HEK293 (cell line): Measurements from ENCODE around the gene OR2T4.

Experiments used
- CTCF ChIA-PET: fragments of 350-600 bp; formaldehyde crosslinking; extraction: SDS; loops from one replicate; lab custom pipeline; 2021; ENCODE audit warnings: antibody characterized with exemption; lab: Yijun Ruan, JAX
- POLR2A ChIA-PET: fragments of 300-600 bp; formaldehyde crosslinking; extraction: SDS; loops from one replicate; lab custom pipeline; 2020; ENCODE audit warnings: antibody characterized with exemption, inconsistent platforms; lab: Yijun Ruan, JAX
- H3K27ac ChIP-seq: fragments of 200-500 bp; sonication (Bioruptor generic); 2 replicates; pipeline ENCODE4 v1.5.1; 2014; ENCODE audit warnings: low read depth, low read length, control low read depth, inconsistent platforms; ENCODE audit errors: extremely low read depth
- H3K36me3 ChIP-seq, 2 experiments: fragments of 200-500 bp in 1 of 2; sonication (Bioruptor generic) in 1 of 2; 1 replicate in 1 of 2; 2 replicates in 1 of 2; pipeline ENCODE4 v1.5.1; 2014 to 2017; ENCODE audit warnings: inconsistent platforms in 2 of 2, low read length in 2 of 2; ENCODE audit not compliant: control insufficient read depth in 2 of 2, insufficient read depth in 1 of 2
- H3K4me1 ChIP-seq: fragments of 200-500 bp; sonication (Bioruptor generic); 2 replicates; pipeline ENCODE4 v1.5.1; 2014; ENCODE audit warnings: mild to moderate bottlenecking, low read length, inconsistent platforms; ENCODE audit not compliant: control insufficient read depth, insufficient read depth
- H3K4me3 ChIP-seq: 2 replicates; pipeline ENCODE4 v1.5.1; 2011; ENCODE audit warnings: low read depth, mild to moderate bottlenecking, control low read depth, low read length, moderate library complexity
- H3K9me3 ChIP-seq: fragments of 200-500 bp; sonication (Bioruptor generic); 2 replicates; pipeline ENCODE4 v1.5.1; 2014; ENCODE audit warnings: low read depth, low read length, inconsistent platforms; ENCODE audit not compliant: control insufficient read depth, insufficient read depth
- CTCF ChIP-seq: fragments of 450-650 bp; formaldehyde crosslinking; IDR thresholded peaks from 2 replicates; pipeline ENCODE4 v1.5.1; 2016; ENCODE audit warnings: missing biosample characterization, missing genetic modification characterization
- GLIS2 ChIP-seq: fragments of 450-650 bp; formaldehyde crosslinking; IDR thresholded peaks from 2 replicates; pipeline ENCODE4 v1.5.1; 2016; ENCODE audit warnings: missing biosample characterization, missing genetic modification characterization
- HOXA7 ChIP-seq: sonication (generic); formaldehyde crosslinking; IDR thresholded peaks from 2 replicates; pipeline ENCODE4 v1.8.1; 2022; ENCODE audit warnings: missing genetic modification reagents, borderline replicate concordance
- KLF8 ChIP-seq: fragments of 450-650 bp; formaldehyde crosslinking; IDR thresholded peaks from 2 replicates; pipeline ENCODE4 v1.5.1; 2016; ENCODE audit warnings: missing biosample characterization, missing genetic modification characterization
- MZF1 ChIP-seq: fragments of 450-650 bp; formaldehyde crosslinking; IDR thresholded peaks from 2 replicates; pipeline ENCODE4 v1.5.1; 2017; ENCODE audit warnings: missing biosample characterization, missing genetic modification characterization, borderline replicate concordance
- OSR2 ChIP-seq: fragments of 450-650 bp; formaldehyde crosslinking; IDR thresholded peaks from 2 replicates; pipeline ENCODE4 v1.5.1; 2016; ENCODE audit warnings: missing biosample characterization, missing genetic modification characterization
- SP2 ChIP-seq: fragments of 450-650 bp; formaldehyde crosslinking; IDR thresholded peaks from 2 replicates; pipeline ENCODE4 v1.5.1; 2016; ENCODE audit warnings: missing biosample characterization, missing genetic modification characterization
- SP3 ChIP-seq: fragments of 450-650 bp; formaldehyde crosslinking; IDR thresholded peaks from 2 replicates; pipeline ENCODE4 v1.5.1; 2016; ENCODE audit warnings: missing biosample characterization, missing genetic modification characterization
- ZBTB17 ChIP-seq: fragments of 450-650 bp; formaldehyde crosslinking; IDR thresholded peaks from 2 replicates; pipeline ENCODE4 v1.5.1; 2016; ENCODE audit warnings: missing biosample characterization, missing genetic modification characterization
- ZNF184 ChIP-seq: fragments of 450-650 bp; IDR thresholded peaks from 2 replicates; pipeline ENCODE4 v1.5.1; 2018; ENCODE audit warnings: missing biosample characterization, mild to moderate bottlenecking, missing genetic modification characterization
- ZNF19 ChIP-seq: fragments of 450-650 bp; formaldehyde crosslinking; IDR thresholded peaks from 2 replicates; pipeline ENCODE4; 2016; ENCODE audit warnings: missing biosample characterization, missing genetic modification characterization, low read depth
- ZNF24 ChIP-seq: fragments of 450-650 bp; formaldehyde crosslinking; IDR thresholded peaks from 2 replicates; pipeline ENCODE4 v1.5.1; 2016; ENCODE audit warnings: missing biosample characterization, missing genetic modification characterization
- ZNF280C ChIP-seq: fragments of 450-650 bp; formaldehyde crosslinking; IDR thresholded peaks from 2 replicates; pipeline ENCODE4 v1.5.1; 2016; ENCODE audit warnings: missing biosample characterization, missing genetic modification characterization
- ZNF302 ChIP-seq: fragments of 450-650 bp; formaldehyde crosslinking; IDR thresholded peaks from 2 replicates; pipeline ENCODE4 v1.5.1; 2016; ENCODE audit warnings: missing biosample characterization, missing genetic modification characterization, low read depth
- ZNF48 ChIP-seq: fragments of 450-650 bp; formaldehyde crosslinking; IDR thresholded peaks from 2 replicates; pipeline ENCODE4 v1.5.1; 2016; ENCODE audit warnings: missing biosample characterization, missing genetic modification characterization
- ZNF571 ChIP-seq: fragments of 450-650 bp; formaldehyde crosslinking; IDR thresholded peaks from 2 replicates; pipeline ENCODE4 v1.5.0; 2017; ENCODE audit warnings: missing biosample characterization, missing genetic modification characterization
- ZNF600 ChIP-seq: fragments of 450-650 bp; formaldehyde crosslinking; IDR thresholded peaks from 2 replicates; pipeline ENCODE4 v1.5.1; 2016; ENCODE audit warnings: missing biosample characterization, missing genetic modification characterization
- ZNF621 ChIP-seq: fragments of 450-650 bp; formaldehyde crosslinking; IDR thresholded peaks from 2 replicates; pipeline ENCODE4 v1.5.1; 2017; ENCODE audit warnings: missing biosample characterization, missing genetic modification characterization
- ZNF639 ChIP-seq: fragments of 450-650 bp; formaldehyde crosslinking; IDR thresholded peaks from 2 replicates; pipeline ENCODE4 v1.5.1; 2016; ENCODE audit warnings: missing biosample characterization, missing genetic modification characterization
- ZNF658 ChIP-seq: fragments of 450-650 bp; formaldehyde crosslinking; IDR thresholded peaks from 2 replicates; pipeline ENCODE4; 2016; ENCODE audit warnings: missing biosample characterization, missing genetic modification characterization
- ZNF843 ChIP-seq: fragments of 450-650 bp; formaldehyde crosslinking; IDR thresholded peaks from 2 replicates; pipeline ENCODE4 v1.5.1; 2016; ENCODE audit warnings: missing biosample characterization, missing genetic modification characterization

The OR2T4 gene

GRCh38 chr1:248375446-248375845 lies 14.0 kb downstream of the OR2T4 start, which contains the start of gene OR2T6 (continued):
- no peak for TF ChIP-seq OSR2
- TF ChIP-seq ZNF19 (tag by site-specific recombination) = no peak
- no peak for TF ChIP-seq ZNF571 (tag by site-specific recombination)
- TF ChIP-seq HOXA7 = no peak

GRCh38 chr1:248376916-248377315 lies 15.5 kb downstream of the OR2T4 start:
- Histone ChIP-seq H3K36me3 (no peaks in the 10 kb centered on the region), H3K4me1 (no peaks in the 10 kb centered on the region), H3K9me3 (no peaks in the 10 kb centered on the region), H3K4me3 (no peak overlapping the region), H3K27ac (no peak overlapping the region)
- POLR2A ChIA-PET = no interaction called here
- TF ChIP-seq ZNF621 (tag by site-specific recombination) = no peak
- TF ChIP-seq ZNF639 (tag by site-specific recombination) = no peak
- no peak for TF ChIP-seq ZNF600 (tag by site-specific recombination)
- TF ChIP-seq ZNF24 (tag by site-specific recombination) = no peak
- no peak for TF ChIP-seq ZNF843
- TF ChIP-seq ZNF302 (tag by site-specific recombination) = no peak
- no peak for TF ChIP-seq ZNF280C
- no peak for TF ChIP-seq ZNF48 (tag by site-specific recombination)
- no peak for TF ChIP-seq SP3 (tag by site-specific recombination)
- no peak for TF ChIP-seq GLIS2 (tag by site-specific recombination)
- TF ChIP-seq SP2 (tag by site-specific recombination) = no peak
- TF ChIP-seq MZF1 (tag by site-specific recombination) = no peak
- TF ChIP-seq KLF8 (tag by site-specific recombination) = no peak
- CTCF ChIA-PET = no interaction called here

- Histone ChIP-seq H3K4me3 (no peak overlapping the region), H3K36me3 (no peaks in the 10 kb centered on the region), H3K27ac (no peak overlapping the region), H3K9me3 (no peaks in the 10 kb centered on the region)
- POLR2A ChIA-PET = no interaction called here
- TF ChIP-seq ZBTB17 (tag by site-specific recombination) (no peak), ZNF184 (tag by site-specific recombination) (no peak), ZNF658 (tag by site-specific recombination) (no peak), CTCF (tag by site-specific recombination) (no peak)
- TF ChIP-seq, all 188 proteins: peak for 0
- H3K4me1 ChIP-seq = no peaks in the 10 kb centered on the region
- CTCF ChIA-PET = interaction anchor here (0.6 kb wide), 1 partner anchor 65 kb away, joined by 3 read pairs; no protein-coding TSS in a partner anchor
Observed at GRCh38 chr1:248380854-248381253, 19.4 kb downstream of the OR2T4 start.
